22Rv1 (cell line): ENCODE results near the gene SFT2D1.

Experiments used
- ZFX ChIP-seq: fragments of 450-650 bp; IDR thresholded peaks from 2 replicates; pipeline ENCODE4 v1.6.1; 2017; ENCODE audit warnings: antibody characterized with exemption, borderline replicate concordance
- TF ChIP-seq, protein P1 (sequence below): fragments of 450-650 bp; IDR thresholded peaks from 2 replicates; pipeline ENCODE4 v1.5.1; 2017; ENCODE audit warnings: mild to moderate bottlenecking

DNA sequence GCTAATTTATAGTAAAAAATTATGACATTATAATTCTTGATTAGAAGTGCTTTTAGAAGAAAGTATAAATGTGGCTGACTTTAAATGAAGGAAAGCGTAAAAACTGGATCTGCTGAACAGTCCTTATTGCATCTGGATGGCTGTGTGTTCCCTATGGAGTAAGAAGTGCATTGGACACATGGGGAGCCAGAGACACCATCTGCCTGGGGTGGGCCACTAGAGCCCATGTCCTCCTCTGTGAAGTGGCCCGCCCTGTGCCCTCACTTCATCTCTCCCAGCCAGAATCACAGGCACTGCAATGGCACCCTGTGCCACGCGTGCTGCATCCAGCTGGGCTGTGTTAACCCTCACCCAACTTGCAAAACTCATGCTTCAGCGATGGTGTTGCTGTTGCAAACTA lies 13.2 kb upstream of the SFT2D1 start:
- TF ChIP-seq, protein P1, sequence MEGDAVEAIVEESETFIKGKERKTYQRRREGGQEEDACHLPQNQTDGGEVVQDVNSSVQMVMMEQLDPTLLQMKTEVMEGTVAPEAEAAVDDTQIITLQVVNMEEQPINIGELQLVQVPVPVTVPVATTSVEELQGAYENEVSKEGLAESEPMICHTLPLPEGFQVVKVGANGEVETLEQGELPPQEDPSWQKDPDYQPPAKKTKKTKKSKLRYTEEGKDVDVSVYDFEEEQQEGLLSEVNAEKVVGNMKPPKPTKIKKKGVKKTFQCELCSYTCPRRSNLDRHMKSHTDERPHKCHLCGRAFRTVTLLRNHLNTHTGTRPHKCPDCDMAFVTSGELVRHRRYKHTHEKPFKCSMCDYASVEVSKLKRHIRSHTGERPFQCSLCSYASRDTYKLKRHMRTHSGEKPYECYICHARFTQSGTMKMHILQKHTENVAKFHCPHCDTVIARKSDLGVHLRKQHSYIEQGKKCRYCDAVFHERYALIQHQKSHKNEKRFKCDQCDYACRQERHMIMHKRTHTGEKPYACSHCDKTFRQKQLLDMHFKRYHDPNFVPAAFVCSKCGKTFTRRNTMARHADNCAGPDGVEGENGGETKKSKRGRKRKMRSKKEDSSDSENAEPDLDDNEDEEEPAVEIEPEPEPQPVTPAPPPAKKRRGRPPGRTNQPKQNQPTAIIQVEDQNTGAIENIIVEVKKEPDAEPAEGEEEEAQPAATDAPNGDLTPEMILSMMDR = no peak
- no peak for TF ChIP-seq ZFX
